Left ventricle myocardium superior (tissue), 1 donor: ENCODE results near the gene FAM174C. TPM values are rescaled to one million over a fixed set of nuclear protein-coding genes. Genes with fewer than 3 reads are reported as not detected.
A peak's percentile ranks its signal among the peaks of the same experiment; 100 is the strongest.

Experiments used
- ATAC-seq: fragments of 200-7000 bp; cut with Tn5 transposase; one replicate; pipeline ENCODE4 v1.9.1; 2020; ENCODE audit warnings: mild to moderate bottlenecking, moderate library complexity
- DNase-seq: peaks from one replicate; pipeline ENCODE4 v3.0.0-alpha.2; 2020
- intact Hi-C: fragments of 100-400 bp; cut with micrococcal nuclease; formaldehyde crosslinking; loops from one replicate; pipeline ENCODE4 v1.11.0; 2022
- total RNA-seq: library from RNA; stranded (reverse); fragmentation: NEBNext Ultra II Directional; extraction: Animal tissue kit (Norgen Biotek cat#: 25700); gene quantifications from one replicate; pipeline ENCODE4 v1.2.1, GENCODE V29; 2021
- donor health status: DM: no; HTN: yes; CAD: no; lungs with severe emphysema.

The FAM174C gene
- total RNA-seq, 1 donor from 2014 or later, result 13.1 TPM

GRCh38 chr19:1258163-1258492 lies 17.2 kb upstream of the FAM174C start:
- DNase-seq, result no peak
- no peak for ATAC-seq
- intact Hi-C loops, result no loop called here

DNA sequence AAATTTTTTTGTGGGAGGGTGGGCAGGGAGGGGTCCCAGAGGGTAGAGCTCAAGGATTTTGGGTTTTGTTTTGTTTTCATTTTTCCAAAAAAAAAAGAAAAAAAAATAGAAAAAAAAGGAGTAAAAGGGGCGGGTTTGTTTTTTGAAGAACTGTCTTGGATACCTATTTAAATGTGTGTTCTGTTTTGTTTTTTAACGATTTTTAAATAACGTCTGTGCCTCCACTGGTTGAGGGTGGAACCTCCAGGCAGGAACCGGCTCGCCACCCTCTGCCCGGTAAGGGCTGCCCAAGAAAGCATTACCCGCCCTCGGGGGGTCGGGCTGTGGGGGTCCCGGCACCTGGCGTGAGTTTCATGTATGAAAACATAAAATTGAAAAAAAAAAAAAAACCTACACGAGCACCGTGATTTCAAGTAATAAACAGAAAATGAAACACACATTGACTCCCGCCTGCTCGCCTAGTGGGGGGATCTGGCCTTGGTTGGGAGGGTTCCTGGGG lies 16.6 kb upstream of the FAM174C start:
- DNase-seq (no peak), ATAC-seq (no peak)
- intact Hi-C loops, result no loop called here

- DNase-seq (peak; percentile 85), ATAC-seq (peak; percentile 28)
- intact Hi-C loops, result no loop called here
These were observed 16.0 kb upstream of the FAM174C start for GRCh38 chr19:1259206-1259875.

DNA sequence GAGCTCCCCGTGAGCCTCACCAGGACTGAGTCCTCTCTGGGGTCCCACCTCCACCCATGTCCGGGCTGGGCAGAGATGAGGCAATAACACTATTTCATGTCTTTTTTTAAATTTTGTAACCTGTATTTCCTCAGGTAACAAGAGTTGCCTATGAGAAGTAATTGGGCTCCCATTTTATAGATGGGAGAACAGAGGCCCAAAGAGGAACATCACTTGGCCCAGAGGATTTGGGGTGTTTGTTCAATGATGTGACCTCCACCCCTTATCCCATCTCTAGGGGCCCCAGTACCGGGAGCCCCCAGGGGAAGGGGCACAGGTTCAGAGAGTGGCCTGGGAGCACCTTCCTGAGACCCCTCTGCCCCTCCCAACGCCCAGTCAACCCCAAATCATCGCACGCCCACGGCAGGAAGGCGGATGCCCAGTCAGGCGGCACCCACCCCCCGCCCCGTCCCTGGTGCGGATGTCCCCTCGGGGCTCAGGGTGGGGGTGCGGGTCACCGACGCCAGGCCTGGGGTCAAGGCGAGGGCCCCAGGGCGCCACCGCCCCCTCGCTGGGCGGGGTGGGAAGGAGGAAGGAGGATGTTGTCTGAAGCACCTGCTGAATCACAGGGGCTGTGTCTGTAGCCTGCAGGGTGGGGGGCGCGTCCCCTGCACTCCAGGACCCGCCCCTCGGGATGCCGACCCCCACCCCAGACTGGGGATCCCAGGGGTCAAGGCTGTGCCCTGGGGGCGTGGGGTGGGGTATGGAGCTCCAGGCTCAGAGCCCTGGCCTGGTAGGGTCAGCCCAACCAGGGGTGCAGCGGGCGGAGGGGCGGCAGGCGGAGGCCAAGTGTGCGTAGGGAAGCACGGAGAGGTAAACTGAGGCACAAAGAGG lies 15.2 kb upstream of the FAM174C start:
- DNase-seq, result peak; percentile 57
- intact Hi-C loops, result no loop called here
- ATAC-seq, result no peak

DNA sequence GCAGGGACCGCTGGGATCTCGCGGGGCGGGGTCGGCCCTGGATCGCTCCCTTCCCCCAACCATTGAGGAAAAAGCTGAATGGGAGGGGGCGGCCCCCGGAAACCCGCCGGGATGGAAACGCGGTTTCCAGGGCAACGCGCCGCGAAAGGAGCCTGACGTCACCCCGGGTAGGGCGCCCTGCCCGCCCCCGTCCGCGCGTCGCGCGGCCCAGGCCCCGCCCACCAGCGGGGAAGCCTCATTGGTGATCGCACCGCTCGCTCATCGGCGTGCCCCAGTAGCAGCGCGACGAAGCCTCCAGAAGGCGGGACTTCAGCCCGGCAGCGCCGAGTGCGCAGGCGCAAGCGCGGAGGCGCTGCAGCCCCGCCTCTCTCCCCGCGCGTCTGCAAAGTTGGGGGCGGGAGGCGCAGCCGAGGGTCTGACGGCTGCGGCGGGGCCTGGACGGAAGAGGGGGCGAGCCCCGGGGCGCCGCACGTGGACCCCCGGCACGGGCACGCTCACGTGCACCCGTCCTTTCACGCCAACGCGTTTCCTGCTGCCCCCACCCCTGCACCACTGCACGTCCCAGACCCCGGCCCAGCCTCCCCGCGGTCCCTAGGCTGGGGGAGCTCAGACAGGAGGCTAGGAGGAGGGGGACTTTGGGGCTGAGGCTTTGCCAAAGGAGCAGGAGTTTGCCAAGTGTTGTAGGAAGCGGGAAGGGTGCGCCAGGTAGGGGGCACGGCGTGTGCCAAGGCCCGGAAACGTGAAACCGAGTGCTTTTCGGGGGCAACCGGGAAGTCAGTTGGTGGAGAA lies 14.4 kb upstream of the FAM174C start:
- ATAC-seq (peak; percentile 80), DNase-seq (peak; percentile 98)
- intact Hi-C loops, result no loop called here

GRCh38 chr19:1261538-1261797 lies 13.9 kb upstream of the FAM174C start:
- ATAC-seq (no peak), DNase-seq (peak; percentile 54)
- intact Hi-C loops, result no loop called here

- intact Hi-C loops, result no loop called here
- DNase-seq (peak; percentile 84), ATAC-seq (peak; percentile 37)
These were observed 13.3 kb upstream of the FAM174C start for GRCh38 chr19:1261798-1262622.

DNA sequence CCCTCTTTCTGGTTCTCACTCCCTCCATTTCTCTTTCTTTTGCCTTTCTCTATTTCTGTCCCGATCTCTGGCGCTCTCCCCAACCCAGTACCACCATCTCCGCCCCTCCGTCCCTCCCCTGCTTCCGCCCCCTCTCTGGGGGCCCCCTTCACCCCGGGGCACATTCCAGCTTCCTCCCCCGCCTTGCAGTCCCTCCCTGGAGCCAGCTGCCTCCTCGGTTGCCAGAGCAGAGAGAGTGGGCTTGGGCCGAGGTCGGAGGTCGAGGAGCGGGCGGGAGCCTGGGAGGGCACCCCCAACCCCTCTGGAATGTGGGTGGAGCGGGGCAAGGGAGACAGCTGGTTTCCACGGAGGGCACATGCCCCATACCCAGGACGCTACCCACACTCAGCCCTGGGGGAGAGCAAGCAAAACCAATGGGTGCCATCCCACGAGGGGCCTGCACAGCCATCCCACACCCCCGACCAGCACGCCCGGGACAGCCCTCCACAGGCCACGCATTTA lies 12.7 kb upstream of the FAM174C start:
- DNase-seq (peak; percentile 38), ATAC-seq (no peak)
- intact Hi-C loops, result no loop called here

DNA sequence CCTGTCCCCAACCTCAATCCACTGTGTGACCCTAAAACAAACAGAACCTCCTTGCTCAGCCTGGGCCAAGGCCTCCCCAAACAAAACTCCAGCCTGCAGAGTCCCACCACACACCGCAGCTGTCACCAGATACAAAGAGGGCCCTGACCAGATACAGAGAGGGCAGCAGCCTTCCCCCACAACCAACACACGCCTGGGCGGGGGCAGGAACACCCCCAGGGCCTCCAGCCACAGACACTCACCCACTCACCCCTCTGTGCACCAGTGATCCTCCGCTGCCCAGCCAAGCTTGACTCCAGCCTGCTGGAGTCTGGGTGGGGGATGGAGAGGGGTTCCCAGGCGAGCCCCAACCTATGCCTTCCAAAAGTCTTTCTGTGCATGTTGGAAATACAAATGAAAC lies 12.1 kb upstream of the FAM174C start:
- DNase-seq, result no peak
- no peak for ATAC-seq
- intact Hi-C loops, result no loop called here

DNA sequence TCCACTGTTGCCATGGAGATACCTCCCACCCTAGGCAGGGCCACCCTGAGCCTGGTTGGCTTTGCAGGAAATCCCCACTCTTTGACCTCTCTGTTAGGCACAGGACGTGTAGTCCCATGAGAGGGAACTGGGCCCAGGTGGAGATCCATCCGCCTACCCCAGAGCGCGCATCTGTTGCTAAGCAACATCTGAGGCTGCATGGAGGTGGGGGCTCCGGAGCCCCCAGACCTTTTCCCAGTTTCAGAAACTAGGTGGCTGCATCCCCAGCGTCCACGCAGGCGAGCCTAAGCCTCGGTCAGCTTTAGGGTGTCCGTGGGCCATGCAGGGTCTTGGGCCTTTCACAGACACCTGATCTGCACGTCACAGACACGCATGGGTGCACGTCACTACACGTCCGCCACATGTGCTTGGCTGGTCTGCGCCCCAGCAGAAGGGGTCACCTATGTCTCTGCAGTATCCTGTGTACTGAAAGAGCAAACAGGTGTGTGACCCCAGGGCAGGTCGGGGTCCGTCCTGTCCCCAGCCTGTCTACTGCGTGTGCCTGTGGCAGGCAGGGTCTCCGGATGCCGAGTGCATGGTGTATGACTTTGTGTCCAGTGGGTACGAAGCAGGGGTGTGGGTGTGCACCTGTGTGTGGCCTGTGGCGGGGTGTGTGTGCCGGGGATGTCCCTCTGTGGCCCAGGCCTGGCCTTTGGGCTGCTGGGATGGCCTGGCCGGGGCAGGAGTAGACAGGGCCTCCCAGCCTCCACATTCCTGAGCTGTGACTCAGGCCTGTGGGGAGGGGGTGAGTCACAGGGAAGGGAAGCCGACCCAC lies 10.3 kb upstream of the FAM174C start:
- DNase-seq (peak; percentile 79), ATAC-seq (peak; percentile 2)
- intact Hi-C loops, result no loop called here

- DNase-seq (peak; percentile 81), ATAC-seq (peak; percentile 1)
- intact Hi-C loops, result no loop called here
These were observed 9.7 kb upstream of the FAM174C start for GRCh38 chr19:1265615-1266128.

- intact Hi-C loops, result no loop called here
- ATAC-seq, result peak; percentile 57
- peak; percentile 93 for DNase-seq
These were observed 9.0 kb upstream of the FAM174C start for GRCh38 chr19:1266129-1266915.

GRCh38 chr19:1266916-1267476 lies 8.3 kb upstream of the FAM174C start:
- peak; percentile 29 for ATAC-seq
- DNase-seq, result peak; percentile 90
- intact Hi-C loops, result no loop called here

DNA sequence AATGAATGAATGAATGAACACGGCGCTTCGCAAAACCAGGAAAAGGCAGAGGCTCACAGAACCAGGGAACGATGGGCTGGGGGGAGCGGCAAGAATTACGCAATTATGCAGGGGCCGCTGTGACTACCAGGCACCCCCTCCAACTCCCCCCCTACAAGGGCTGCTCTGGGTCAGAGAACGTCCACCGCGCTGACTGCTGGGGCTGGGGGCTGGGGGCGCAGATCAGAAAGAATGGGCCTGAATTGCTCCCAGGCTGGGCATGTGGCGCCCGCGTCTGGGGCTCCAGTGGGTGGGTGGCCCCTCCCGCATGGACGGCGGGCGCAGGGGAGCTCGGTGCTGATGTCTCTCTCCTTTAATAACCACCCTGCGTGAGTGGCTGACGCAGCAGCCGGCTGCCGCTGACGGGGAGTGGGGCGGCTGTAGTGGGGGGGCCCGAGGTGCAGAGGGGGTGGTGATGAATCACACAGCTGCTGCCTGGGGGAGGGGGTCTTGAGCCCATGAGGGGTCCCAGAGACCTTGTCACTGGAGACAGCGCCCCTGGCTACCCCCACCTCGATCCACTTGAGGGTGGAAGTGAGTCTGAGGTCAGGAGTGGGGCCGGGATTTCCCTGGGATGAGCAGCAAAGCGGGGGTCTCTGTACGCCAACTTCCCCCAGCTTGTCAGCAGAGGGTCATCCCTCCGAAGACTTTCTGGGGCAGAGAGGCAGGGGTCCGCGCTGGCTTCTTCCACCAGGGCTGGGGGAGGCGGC lies 7.7 kb upstream of the FAM174C start:
- DNase-seq (peak; percentile 58), ATAC-seq (no peak)
- intact Hi-C loops, result no loop called here

- intact Hi-C loops, result no loop called here
- ATAC-seq, result no peak
- peak; percentile 53 for DNase-seq
These were observed 6.9 kb upstream of the FAM174C start for GRCh38 chr19:1268226-1269064.
